Endometrial microvascular endothelial cells (primary cell): ENCODE measurements around the gene WDHD1. TPM values are rescaled to one million over a fixed set of nuclear protein-coding genes. Genes with fewer than 3 reads are reported as not detected.
"Not testable (repeated sequence)": the region's sequence is repeated elsewhere in the genome, so short reads cannot be mapped to it uniquely, and the experiment has no call there.

Experiments used
- in situ Hi-C: cut with HindIII; loops from 2 replicates; pipeline ENCODE4 v1.10.0; 2017; ENCODE audit warnings: low sequenced_read_pairs, low pct_unique_long_range_greater_than_20kb; ENCODE audit errors: inconsistent ontology term
- total RNA-seq: library from RNA; depleted of rRNA; stranded (reverse); fragments of >200 nt; gene quantifications from one replicate; pipeline ENCODE4 v1.2.3, GENCODE V29; 2015; ENCODE audit errors: inconsistent ontology term

Gene WDHD1
- total RNA-seq, 1 donor from 2014 or later, result 12.6 TPM

DNA sequence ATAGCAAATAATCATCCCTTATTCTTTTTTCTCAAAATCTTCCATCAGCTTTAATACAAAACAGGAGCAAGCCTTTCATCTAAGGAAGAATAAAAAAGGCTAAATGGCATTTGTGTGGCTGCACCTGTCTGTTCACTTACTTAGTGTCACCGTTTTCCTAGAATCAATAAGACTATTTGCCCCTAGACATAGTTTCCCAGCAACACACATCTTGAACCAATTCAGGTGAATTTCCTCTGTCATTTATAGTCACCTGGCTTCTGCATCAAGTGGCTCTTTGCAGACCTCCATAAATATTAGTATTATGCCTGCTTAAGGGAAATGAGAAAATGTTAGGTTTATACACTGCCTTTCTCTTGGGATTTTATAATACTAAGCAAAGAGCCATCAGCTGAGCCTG lies 106.8 kb downstream of the WDHD1 start:
- in situ Hi-C loops, result no loop called here

DNA sequence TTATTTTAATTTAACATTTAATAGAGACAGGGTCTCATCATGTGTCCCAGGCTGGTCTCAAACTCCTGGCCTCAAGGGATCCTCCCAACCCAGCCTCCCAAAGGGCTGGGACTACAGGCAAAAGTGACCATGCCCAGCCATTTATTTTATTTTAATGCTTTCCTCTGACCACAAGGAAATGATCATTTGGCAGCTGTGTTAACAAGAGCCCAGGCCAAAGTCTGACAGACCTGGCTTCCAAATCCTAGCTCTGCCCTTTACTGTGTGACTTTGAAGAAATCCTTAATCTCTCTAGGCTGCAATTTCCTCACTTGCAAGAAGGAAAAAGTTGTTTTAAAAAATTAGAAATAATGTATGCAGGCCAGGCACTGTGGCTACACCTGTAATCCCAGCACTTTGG lies 107.6 kb downstream of the WDHD1 start:
- in situ Hi-C loops, result no loop called here

DNA sequence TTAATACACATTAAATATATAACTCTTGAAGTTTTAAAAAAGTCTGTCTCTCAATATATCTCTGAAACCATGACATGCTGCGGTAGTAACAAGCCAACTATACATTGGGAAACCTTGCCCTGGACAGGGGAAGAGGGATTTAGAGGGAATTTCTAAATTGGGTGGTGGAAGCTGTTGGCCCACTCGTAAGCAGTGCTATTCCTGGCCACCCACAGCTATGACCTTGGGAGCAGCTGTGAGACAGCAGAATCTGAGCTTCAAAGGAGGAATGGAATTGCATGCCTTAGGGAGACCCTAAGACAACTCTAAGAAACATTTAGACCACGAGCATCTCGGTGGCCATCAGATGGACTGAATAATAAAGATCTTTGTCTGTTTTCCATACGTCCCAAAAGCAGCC lies 108.5 kb downstream of the WDHD1 start:
- in situ Hi-C loops, result no loop called here

DNA sequence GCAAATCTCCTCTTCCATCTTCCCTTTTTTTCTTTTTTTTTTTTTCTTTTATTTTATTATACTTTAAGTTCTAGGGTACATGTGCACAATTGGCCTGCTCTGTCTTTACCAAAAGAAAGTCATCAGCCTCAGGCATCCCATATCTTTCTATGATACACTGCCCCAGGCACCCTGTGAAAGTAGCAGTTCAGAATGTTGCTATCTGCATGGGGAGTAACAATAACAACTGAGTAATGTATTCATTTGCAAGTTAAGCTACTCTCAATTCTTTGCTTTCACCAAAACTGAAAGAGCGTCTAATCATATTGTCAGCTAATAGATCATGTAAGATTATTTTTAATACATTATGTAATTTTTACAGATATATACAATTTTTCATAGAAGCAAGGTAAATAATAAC lies 110.8 kb downstream of the WDHD1 start:
- in situ Hi-C loops, result no loop called here

DNA sequence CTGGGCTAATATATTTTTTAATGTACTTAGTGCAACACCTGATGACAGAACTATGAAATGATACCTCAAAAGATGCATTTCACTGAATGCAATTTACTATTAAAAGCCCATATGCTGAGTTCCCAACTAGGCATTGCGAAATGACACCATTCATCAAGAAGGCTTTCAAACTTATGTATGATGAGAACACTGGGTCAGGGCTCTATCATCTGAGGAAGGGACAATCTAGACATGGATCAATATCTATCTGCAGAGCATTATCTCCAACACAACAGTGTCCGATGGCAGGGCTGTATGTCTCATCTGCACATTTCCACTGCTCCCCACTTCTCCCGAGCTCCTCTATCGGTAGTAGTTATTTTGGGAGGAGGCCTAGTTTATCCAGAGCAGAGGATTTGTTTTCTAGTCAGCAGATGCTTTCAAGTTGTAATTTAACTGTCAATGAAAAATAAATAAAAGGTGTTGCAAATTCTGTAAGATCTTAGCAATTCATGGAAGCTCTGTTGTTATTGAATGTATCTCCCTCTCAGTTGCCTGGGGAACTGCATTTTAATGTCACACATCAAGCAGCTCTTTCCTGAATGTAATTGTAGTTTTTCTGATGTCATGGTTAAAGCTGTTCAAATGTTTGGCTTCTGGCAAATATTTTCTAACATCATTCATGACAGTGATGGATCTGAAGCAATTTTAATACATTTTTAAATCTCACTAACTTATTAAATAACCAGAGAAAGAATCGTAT lies 116.9 kb downstream of the WDHD1 start:
- in situ Hi-C loops, result no loop called here

DNA sequence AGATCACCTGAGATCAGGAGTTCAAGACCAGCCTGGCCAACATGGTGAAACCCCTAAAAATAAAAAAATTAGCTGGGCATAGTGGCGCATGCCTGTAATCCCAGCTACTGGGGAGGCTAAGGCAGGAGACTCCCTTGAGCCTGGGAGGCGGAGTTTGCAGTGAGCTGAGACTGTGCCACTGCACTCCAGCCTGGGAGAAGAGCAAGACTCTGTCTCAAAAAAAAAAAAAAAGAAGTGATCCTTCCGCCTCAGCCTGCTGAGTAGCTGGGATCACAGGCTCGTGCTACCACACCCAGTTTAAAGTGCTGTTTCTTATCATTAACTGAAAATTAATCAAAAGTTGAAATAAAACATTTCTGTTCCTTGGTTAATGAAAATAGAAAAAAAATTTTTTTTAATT lies 117.9 kb downstream of the WDHD1 start:
- in situ Hi-C loops, result not testable (repeated sequence)

DNA sequence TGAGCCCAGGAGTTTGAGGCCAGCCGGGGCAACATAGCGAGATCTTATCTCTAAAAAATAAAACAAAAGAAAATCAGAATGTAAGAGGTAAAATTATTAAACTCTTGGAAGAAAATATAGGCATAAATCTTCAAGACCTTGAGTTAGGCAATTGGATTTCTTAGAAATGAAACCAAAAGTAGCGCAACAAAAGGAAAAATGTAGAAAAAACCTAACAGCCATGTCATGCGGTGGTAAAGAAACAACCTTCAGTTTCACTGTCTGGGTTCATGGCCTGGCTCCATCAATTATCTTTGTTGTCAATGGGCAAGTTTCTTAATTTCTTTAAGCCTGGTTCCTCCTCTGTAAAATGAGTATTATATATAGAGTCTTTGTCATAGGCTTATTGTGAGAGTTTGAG lies 118.7 kb downstream of the WDHD1 start:
- in situ Hi-C loops, result no loop called here

DNA sequence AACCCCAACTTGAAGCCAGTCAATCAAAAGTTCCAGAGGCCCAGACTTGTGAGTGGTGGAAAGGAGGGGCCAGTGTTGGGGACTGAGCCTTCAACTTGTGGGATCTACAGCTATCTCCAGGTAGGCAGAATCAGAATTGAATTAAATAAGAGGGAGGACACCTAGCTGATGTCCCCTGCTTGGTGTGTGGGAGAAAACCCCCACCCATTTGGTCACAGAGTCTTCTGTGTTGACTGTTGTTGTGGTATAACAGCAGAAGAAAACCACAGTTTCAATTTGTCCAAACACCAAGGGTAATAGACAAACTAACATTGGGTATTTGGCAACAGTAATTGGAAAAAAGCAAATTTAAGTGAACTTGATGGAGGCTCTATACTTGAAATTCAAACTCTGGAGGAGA lies 120.8 kb downstream of the WDHD1 start:
- in situ Hi-C loops, result no loop called here

DNA sequence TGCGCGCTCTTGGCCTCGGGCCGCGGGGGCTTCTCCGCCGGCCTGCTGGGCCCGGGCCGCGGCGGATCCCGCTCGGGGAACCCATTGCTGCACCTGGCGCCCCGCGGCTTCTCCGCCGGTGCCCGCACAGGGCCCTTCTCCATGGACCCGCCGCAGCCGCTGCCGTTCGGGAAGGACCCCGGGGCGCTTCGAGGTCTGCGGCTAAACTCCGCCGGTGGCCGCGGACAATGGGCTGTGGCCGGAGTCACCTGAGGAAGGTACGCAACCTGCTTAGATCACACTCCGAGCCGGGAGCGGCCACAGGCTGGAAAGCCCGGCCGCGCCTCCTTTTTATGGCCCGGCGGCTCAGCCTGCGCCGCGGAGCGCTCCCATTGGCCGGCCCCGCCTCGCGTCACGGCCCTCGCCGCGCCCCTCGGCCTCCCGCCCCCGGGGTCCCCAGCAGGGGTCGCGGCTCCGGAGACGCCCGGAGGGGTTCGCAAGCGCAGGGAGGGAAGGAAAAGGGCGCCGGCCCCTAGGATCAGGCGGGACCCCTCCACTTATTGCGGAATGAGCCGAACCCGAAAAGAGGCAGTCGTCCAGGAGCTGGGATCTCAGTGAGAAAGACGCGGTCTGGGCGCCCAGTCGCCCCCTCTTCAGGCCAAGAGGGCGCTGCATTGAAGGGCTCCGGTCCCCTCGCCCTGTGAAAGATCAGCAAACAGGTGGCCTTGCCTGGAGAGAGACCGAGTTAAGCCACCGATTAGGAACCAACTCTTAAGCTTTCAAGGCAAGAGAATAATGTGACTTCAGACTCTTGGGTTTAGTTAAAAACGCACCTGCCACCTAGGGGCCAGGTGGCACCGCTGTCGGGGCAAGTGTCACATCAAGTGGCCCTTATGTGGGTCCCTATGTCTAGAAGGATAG lies 124.1 kb downstream of the WDHD1 start, which contains the start of gene GCH1:
Gene GCH1, minus strand, starts transcription at position 306 of the 900 bp plus-strand sequence. Its CDS starts 163 bp downstream, at position 143.
- in situ Hi-C loops, result no loop called here

DNA sequence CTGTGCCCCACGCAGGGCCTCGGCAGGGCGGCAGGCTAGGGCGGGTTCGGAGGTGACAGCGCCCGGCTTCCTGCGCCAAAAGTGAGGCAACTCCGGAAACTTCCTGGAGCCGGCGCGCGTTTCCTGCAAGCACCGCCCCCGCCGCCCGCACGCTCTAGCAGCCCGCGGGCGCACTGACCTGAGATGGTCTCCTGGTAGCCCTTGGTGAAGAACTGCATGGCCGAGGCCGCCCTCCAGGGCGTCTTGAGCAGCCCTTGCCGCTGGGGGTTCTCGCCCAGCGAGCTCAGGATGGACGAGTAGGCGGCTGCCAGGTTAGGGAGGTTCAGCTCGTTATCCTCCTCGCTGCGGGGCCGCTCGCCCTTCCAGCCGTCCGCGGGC lies 124.8 kb downstream of the WDHD1 start:
- in situ Hi-C loops, result no loop called here

DNA sequence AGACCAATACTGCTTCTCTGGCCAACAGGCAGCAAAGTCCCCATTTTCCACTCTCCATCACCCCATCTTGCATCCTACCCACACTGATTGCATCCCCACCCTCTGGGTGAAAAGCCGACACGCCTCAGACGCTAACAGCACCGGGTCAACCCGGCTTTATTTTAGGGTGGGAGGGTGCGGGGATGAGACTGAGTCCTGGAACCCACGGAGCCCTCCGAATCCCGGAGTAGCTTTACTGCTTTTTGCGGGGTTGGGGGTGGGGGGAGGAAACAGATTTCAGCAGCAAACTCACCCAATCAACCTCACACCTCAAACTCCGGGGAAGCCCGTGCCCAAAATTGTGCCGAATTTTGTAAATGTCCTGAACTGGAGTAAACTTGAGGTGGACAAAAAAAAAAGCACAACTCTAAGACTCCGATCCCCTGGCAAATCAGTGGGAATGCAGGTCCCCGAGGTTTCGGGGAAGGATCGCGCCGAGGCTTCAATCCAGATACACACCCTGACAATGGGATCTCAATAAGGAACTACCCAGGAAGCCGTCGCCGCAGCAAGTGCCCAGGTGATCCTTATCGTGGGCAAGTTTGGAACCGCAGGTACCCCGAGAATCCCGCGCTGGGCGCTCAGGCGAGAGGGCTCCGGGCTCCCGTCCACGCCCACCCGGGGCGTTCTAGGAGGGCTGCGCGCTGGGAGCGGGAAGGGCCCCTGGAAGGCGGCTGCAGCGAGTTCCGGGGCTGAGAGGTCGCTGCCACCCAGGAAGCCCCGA lies 125.3 kb downstream of the WDHD1 start:
- in situ Hi-C loops, result no loop called here

DNA sequence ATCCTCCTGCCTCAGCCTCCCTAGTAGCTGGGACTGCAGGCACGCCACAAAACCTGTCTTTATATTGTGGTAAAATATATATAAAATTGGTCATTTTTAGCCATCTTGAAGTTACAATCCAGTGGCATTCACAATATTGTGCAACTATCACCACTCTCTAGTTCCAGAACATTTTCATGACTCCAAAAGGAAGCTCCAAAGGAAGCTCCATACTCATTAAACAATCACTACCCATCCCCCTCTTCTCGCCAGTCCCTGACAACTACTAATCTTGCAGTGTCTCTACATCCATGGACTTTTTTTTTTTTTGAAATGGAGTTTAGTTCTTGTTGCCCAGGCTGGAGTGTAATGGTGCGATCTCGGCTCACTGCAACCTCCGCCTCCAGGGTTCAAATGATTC lies 127.3 kb downstream of the WDHD1 start:
- in situ Hi-C loops, result no loop called here

DNA sequence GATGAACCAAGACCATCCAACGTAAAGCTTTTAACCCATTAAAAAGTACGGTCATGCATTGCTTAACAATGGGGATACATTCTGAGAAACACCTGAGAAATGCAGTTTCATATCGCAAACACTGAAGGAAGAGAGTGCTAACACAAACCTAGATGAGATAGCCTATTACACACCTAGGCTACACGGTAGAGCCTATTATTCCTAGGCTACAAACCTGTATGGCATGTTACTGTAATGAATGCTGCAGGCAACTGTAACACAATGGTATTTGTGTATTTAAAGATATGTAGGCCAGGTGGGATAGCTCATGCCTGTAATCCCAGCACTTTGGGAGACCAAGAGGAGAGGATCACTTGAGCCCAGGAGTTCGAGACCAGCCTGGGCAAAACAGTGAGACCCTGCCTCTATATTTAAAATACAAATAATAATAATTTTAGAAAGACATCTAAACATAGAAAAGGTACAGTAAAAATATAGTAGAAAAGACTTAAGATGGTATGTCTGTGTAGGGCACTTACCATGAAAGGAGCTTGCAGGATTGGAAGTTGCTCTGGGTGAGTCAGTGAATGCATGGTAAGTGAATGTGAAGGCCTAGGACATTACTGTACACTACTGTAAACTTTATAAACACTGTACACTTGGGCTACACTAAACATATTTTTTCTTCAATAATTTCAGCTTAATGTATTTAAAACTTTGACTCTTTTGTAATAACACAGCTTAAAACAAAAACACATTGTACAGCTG lies 128.9 kb downstream of the WDHD1 start:
- in situ Hi-C loops, result not testable (repeated sequence)

DNA sequence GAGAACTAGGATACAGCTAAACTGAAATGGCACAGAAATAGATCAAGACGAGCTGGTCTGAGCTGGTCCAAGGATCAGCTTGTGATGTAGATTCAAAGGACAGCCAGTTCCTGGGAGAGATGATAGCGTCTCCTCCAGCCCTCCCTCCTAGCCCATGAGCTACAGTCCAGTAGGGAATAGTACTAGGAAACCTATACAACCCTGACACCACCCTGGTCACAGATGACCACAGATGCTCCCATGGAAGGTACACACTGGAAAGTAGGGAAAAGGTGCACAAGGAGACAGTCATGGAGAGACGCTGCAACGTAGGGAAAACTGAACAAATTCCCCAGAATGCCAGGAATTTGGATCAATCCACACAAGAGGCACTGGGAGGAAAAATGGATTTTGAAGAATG lies 131.2 kb downstream of the WDHD1 start:
- in situ Hi-C loops, result no loop called here

DNA sequence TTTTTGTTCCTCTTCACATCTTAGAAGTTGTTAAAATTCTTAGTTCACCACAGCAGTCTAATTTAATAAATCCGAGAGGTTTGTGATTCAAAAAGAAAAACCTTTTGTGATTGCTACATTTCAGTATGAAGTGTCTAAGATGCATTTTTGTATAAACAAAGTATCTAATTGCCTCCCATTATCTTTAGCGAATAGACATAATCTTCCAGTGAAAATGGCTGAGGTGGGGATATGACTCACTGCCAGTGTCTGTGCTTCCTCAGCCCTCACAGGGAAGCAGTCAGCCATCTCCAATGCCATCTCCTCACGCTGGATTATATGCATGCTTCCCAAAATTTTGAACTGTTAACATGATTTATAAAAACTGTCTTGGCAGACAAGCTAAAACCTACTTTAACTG lies 131.9 kb downstream of the WDHD1 start:
- in situ Hi-C loops, result no loop called here

DNA sequence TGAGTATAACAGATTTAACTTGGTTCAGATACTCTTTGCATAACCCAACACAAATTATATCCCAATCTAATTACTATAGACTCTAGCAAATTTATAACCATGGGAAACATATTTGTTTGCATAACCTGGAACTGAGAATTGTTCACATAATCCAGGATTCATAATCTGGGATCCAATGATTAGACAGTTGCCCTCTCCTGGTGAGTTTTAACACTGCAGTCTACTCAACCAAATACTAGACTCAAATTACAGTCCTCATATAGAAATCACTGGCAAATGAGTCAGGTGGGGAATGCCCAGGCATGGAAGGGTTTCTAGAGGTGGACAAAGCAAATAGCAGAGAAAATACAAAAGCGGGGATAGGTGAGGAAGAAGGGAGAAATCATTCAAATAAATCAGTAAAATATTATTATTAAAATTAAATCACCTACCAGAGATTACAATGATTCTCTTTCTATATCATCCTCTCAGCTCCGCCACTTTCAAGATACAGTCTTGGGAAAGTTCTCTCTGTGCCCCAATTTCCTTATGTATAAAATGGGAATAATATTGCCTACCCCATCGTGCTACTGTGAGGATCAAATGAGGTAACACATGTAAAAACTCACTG lies 133.6 kb downstream of the WDHD1 start:
- in situ Hi-C loops, result no loop called here

DNA sequence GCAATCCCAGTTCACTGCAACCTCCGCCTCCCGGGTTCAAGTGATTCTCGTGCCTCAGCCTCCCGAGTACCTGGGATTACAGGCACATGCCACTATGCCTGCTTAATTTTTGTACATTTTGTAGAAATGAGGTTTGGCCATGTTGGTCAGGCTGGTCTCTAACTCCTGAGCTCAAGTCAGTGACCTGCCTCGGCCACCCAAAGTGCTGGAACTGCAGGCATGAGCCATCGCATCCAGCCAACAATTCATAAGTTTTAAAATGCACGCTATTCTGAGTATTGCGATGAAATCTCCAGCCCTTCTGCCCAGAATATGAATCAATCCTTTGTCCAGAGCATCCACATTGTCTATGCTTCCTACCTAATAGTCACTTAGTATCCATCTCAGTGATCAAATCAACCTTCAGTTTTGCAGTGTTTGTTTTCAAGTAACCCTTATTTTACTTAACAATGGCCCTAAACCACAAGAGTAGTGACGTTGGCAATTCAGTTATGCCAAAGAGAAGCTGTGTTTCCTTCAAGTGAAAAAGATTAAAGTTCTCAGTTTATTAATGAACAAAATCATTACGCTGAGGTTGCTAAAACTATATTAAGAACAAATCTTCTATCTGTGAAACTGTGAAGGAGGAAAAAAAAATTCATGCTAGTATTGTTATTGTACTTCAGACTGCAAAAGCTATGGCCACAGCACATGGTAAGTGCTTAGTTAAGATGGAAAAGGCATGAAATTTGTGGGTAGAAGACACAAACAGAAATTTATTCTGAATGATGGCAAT lies 135.2 kb downstream of the WDHD1 start:
- in situ Hi-C loops, result no loop called here

DNA sequence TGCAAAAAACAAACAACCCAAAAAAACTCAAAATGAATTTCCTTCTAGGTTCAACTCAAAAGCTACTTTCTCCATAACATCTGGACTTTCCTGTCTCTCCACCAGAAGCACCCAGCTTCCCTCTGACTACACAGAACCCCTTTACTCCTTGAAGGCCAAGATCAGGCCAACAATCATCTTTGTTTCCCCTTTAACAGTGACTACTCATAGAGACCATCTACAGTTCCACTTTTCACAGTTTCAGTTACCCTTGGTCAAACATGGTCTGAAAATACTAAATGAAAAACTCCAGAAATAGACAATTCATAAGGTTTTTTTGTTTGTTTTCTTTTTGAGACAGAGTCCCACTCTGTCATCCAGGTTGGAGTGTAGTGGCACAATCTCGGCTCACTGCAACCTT lies 136.1 kb downstream of the WDHD1 start:
- in situ Hi-C loops, result no loop called here
